H9 (cell line): Measurements from ENCODE around the gene C3. TPM values are rescaled to one million over a fixed set of nuclear protein-coding genes. Genes with fewer than 3 reads are reported as not detected.

ENCODE experiments used
- DNase-seq: peaks from one replicate; pipeline ENCODE4 v3.0.0-alpha.2; 2017
- H2AFZ ChIP-seq: one replicate; pipeline ENCODE4 v1.6.1; 2013; ENCODE audit warnings: mild to moderate bottlenecking, low read length, control low read depth, moderate library complexity
- H2AK5ac ChIP-seq: 2 replicates; pipeline ENCODE4 v1.6.1; 2013; ENCODE audit warnings: low read length, control low read depth, mixed read lengths; ENCODE audit not compliant: insufficient read length
- H2BK120ac ChIP-seq: one replicate; pipeline ENCODE4 v1.6.1; 2013; ENCODE audit warnings: low read depth, mild to moderate bottlenecking, low read length, control low read depth, inconsistent platforms; ENCODE audit not compliant: poor library complexity, severe bottlenecking
- H2BK12ac ChIP-seq: 2 replicates; pipeline ENCODE4 v1.6.1; 2013; ENCODE audit warnings: low read length, control low read depth, mixed read lengths, low read depth; ENCODE audit not compliant: insufficient read length
- H2BK15ac ChIP-seq: 2 replicates; pipeline ENCODE4 v1.6.1; 2013; ENCODE audit warnings: low read depth, low read length, control low read depth
- H2BK20ac ChIP-seq: one replicate; pipeline ENCODE4 v1.6.1; 2013; ENCODE audit warnings: low read depth, mild to moderate bottlenecking, low read length, control low read depth, inconsistent platforms; ENCODE audit not compliant: poor library complexity, severe bottlenecking
- H2BK5ac ChIP-seq: 2 replicates; pipeline ENCODE4 v1.6.1; 2013; ENCODE audit warnings: low read length, control low read depth, mixed read lengths; ENCODE audit not compliant: insufficient read length
- H3K14ac ChIP-seq: 2 replicates; pipeline ENCODE4 v1.6.1; 2013; ENCODE audit warnings: low read length, control low read depth; ENCODE audit not compliant: insufficient read depth
- H3K18ac ChIP-seq: 2 replicates; pipeline ENCODE4 v1.6.1; 2013; ENCODE audit warnings: low read depth, mild to moderate bottlenecking, mixed read lengths, low read length, control low read depth; ENCODE audit not compliant: insufficient read length
- H3K23ac ChIP-seq: 2 replicates; pipeline ENCODE4 v1.6.1; 2013; ENCODE audit warnings: low read length, control low read depth, mixed read lengths, low read depth; ENCODE audit not compliant: insufficient read length
- H3K23me2 ChIP-seq: 2 replicates; pipeline ENCODE4 v1.6.1; 2013; ENCODE audit warnings: low read depth, mild to moderate bottlenecking, mixed read lengths, low read length, control low read depth; ENCODE audit not compliant: insufficient read length, poor library complexity, severe bottlenecking
- H3K27ac ChIP-seq: 2 replicates; pipeline ENCODE4 v1.5.1; 2013; ENCODE audit warnings: low read length, control low read depth, mixed read lengths, low read depth; ENCODE audit not compliant: insufficient read length
- H3K27me3 ChIP-seq: 2 replicates; pipeline ENCODE4 v1.6.1; 2013; ENCODE audit warnings: low read length, control low read depth, inconsistent platforms; ENCODE audit not compliant: insufficient read depth
- H3K4ac ChIP-seq: 2 replicates; pipeline ENCODE4 v1.6.1; 2013; ENCODE audit warnings: low read depth, mild to moderate bottlenecking, control low read depth, inconsistent platforms, low read length, moderate library complexity
- H3K4me1 ChIP-seq: 2 replicates; pipeline ENCODE4 v1.6.1; 2013; ENCODE audit warnings: low read length, control low read depth, inconsistent platforms; ENCODE audit not compliant: insufficient read depth
- H3K4me2 ChIP-seq: 2 replicates; pipeline ENCODE4 v1.6.1; 2013; ENCODE audit warnings: low read length, control low read depth, mixed read lengths; ENCODE audit not compliant: insufficient read length, insufficient read depth
- H3K56ac ChIP-seq: 2 replicates; pipeline ENCODE4 v1.6.1; 2013; ENCODE audit warnings: low read depth, mild to moderate bottlenecking, mixed read lengths, low read length, control low read depth; ENCODE audit not compliant: insufficient read length
- H3K79me1 ChIP-seq: 2 replicates; pipeline ENCODE4 v1.6.1; 2013; ENCODE audit warnings: low read depth, mild to moderate bottlenecking, moderate library complexity, low read length, control low read depth, inconsistent platforms; ENCODE audit not compliant: insufficient read depth, poor library complexity, severe bottlenecking
- H3K79me2 ChIP-seq: 2 replicates; pipeline ENCODE4 v1.6.1; 2013; ENCODE audit warnings: low read length, control low read depth, inconsistent platforms; ENCODE audit not compliant: insufficient read depth
- H3K9ac ChIP-seq: 2 replicates; pipeline ENCODE4 v1.6.1; 2013; ENCODE audit warnings: low read length, control low read depth, mixed read lengths; ENCODE audit not compliant: insufficient read length; ENCODE audit errors: extremely low read depth
- H3K9me3 ChIP-seq: one replicate; pipeline ENCODE4 v1.6.1; 2013; ENCODE audit warnings: low read depth, low read length, inconsistent platforms; ENCODE audit not compliant: control insufficient read depth
- H3T11ph ChIP-seq: one replicate; pipeline ENCODE4 v1.6.1; 2013; ENCODE audit warnings: mild to moderate bottlenecking, low read length, control low read depth, inconsistent platforms
- H4K20me1 ChIP-seq: one replicate; pipeline ENCODE4 v1.6.1; 2013; ENCODE audit not compliant: control insufficient read depth, insufficient read length, insufficient read depth
- H4K5ac ChIP-seq: 2 replicates; pipeline ENCODE4 v1.6.1; 2013; ENCODE audit warnings: low read depth, mild to moderate bottlenecking, mixed read lengths, low read length, control low read depth; ENCODE audit not compliant: insufficient read length
- H4K8ac ChIP-seq: replicated peaks from 2 replicates; pipeline ENCODE4 v1.6.1; 2013; ENCODE audit warnings: low read length, control low read depth, mixed read lengths, low read depth; ENCODE audit not compliant: insufficient read length
- H4K91ac ChIP-seq: 2 replicates; pipeline ENCODE4 v1.6.1; 2013; ENCODE audit warnings: low read depth, mild to moderate bottlenecking, moderate library complexity, mixed read lengths, low read length, control low read depth; ENCODE audit not compliant: insufficient read length
- H3K27ac Mint-ChIP-seq, 3 experiments: 2 replicates in 2 of 3; 3 replicates in 1 of 3; pipeline ENCODE4 v1.8.0; 2020 to 2021; ENCODE audit warnings: mixed read lengths in 3 of 3, mild to moderate bottlenecking in 1 of 3, moderate library complexity in 1 of 3
- H3K27me3 Mint-ChIP-seq: 2 replicates; pipeline ENCODE4 v1.8.0; 2021; ENCODE audit warnings: low read depth, mild to moderate bottlenecking, moderate library complexity, mixed read lengths
- H3K36me3 Mint-ChIP-seq, 3 experiments: 2 replicates in 2 of 3; 3 replicates in 1 of 3; pipeline ENCODE4 v1.8.0; 2020 to 2021; ENCODE audit warnings: low read depth in 3 of 3, mixed read lengths in 3 of 3; ENCODE audit not compliant: insufficient read depth in 1 of 3
- H3K4me1 Mint-ChIP-seq, 2 experiments: 2 replicates each; pipeline ENCODE4 v1.8.0; 2020; ENCODE audit warnings: mixed read lengths in 2 of 2
- H3K4me3 Mint-ChIP-seq, 2 experiments: 2 replicates in 1 of 2; 3 replicates in 1 of 2; pipeline ENCODE4 v1.8.0; 2020 to 2021; ENCODE audit warnings: mild to moderate bottlenecking in 2 of 2, mixed read lengths in 2 of 2, moderate library complexity in 1 of 2
- H3K9me3 Mint-ChIP-seq, 2 experiments: 2 replicates in 1 of 2; 3 replicates in 1 of 2; pipeline ENCODE4 v1.8.0; 2020; ENCODE audit warnings: mild to moderate bottlenecking in 2 of 2, mixed read lengths in 2 of 2, moderate library complexity in 1 of 2
- WGBS: extraction: QIAGEN DNeasy Blood & Tissue Kit; methylation state at CpG from one replicate; pipeline ENCODE4 v1.1.7; 2013; ENCODE audit warnings: missing lambda C conversion rate, low lambda C conversion rate, mixed read lengths; ENCODE audit not compliant: insufficient read length; ENCODE audit errors: extremely low coverage; 5-methylcytosine and 5-hydroxymethylcytosine counted together
- total RNA-seq: library from RNA; stranded (reverse); gene quantifications from 2 replicates; pipeline ENCODE4 v1.2.1, GENCODE V29; 2021
- TF ChIP-seq, protein P1 (sequence below): fragments of 200-600 bp; sonication (generic); conservative IDR thresholded peaks from 3 replicates; pipeline ENCODE4 v1.8.0; 2021; ENCODE audit warnings: antibody characterized with exemption, mild to moderate bottlenecking

Gene C3
- total RNA-seq, 1 experiment from 2014 or later = 5.9 TPM

DNA sequence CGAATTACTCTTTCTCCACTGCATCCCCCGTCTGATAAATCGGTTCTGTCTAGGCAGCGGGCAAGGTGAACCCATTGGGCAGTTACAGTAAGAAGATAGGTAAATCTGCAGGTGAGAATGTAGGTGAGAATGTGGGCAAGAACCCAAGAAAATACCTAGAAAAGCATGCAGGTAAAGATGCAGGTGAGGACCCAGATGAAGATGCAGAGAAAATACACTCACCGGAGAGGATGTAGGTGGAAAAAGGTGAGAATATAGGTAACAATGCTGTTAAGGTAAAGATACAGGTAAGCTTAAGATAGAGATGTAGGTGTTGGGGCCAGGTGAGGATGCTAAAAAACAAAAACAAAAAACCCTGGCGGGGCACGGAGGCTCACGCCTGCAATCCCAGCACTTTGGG is 44.2 kb downstream of the C3 start:
- H4K8ac ChIP-seq = no peak overlapping the region
- Mint-ChIP-seq H3K27me3 (peaks cover 14% of the 10 kb centered on the region), H3K4me3 (no peak overlapping the region), H3K4me1 (peaks cover 25 to 26% of the 10 kb centered on the region in 2 experiments), H3K36me3 (peaks cover 0 to 13% (median 2%) of the 10 kb centered on the region in 3 experiments; a peak in 3 of 7 replicates), H3K9me3 (peaks cover 0 to 67% of the 10 kb centered on the region in 2 experiments; a peak in 2 of 5 replicates), H3K27ac (no peak overlapping the region)
- H3K79me2 ChIP-seq = no peaks in the 10 kb centered on the region
- H2AFZ ChIP-seq = no peak overlapping the region
- H3K4me1 ChIP-seq = peaks cover 5% of the 10 kb centered on the region; the same call in 1 of the 2 replicates
- no peak overlapping the region for H3K56ac ChIP-seq
- no peaks in the 10 kb centered on the region for H3K79me1 ChIP-seq
- no peak overlapping the region for H3K18ac ChIP-seq
- H3K4me2 ChIP-seq = no peak overlapping the region
- no peak overlapping the region for H3K14ac ChIP-seq
- peaks cover 8% of the 10 kb centered on the region for H3K23me2 ChIP-seq
- H3K9ac ChIP-seq = no peak overlapping the region
- no peak overlapping the region for H3T11ph ChIP-seq
- no peaks in the 10 kb centered on the region for H3K27me3 ChIP-seq
- H2AK5ac ChIP-seq = no peak overlapping the region
- no peak overlapping the region for H2BK20ac ChIP-seq
- no peak overlapping the region for H2BK120ac ChIP-seq
- H2BK15ac ChIP-seq = no peak overlapping the region
- no peak overlapping the region for H4K5ac ChIP-seq
- H3K4ac ChIP-seq = no peak overlapping the region
- no peaks in the 10 kb centered on the region for H3K9me3 ChIP-seq
- H2BK12ac ChIP-seq = no peak overlapping the region
- no peak overlapping the region for H3K27ac ChIP-seq
- no peak overlapping the region for H2BK5ac ChIP-seq
- no peak for DNase-seq
- peaks cover 5% of the 10 kb centered on the region for H4K20me1 ChIP-seq
- WGBS = no CpG with 5 or more reads among the region's 8 CpGs
- no peak overlapping the region for H3K23ac ChIP-seq
- no peak overlapping the region for H4K91ac ChIP-seq
- TF ChIP-seq, protein P1, sequence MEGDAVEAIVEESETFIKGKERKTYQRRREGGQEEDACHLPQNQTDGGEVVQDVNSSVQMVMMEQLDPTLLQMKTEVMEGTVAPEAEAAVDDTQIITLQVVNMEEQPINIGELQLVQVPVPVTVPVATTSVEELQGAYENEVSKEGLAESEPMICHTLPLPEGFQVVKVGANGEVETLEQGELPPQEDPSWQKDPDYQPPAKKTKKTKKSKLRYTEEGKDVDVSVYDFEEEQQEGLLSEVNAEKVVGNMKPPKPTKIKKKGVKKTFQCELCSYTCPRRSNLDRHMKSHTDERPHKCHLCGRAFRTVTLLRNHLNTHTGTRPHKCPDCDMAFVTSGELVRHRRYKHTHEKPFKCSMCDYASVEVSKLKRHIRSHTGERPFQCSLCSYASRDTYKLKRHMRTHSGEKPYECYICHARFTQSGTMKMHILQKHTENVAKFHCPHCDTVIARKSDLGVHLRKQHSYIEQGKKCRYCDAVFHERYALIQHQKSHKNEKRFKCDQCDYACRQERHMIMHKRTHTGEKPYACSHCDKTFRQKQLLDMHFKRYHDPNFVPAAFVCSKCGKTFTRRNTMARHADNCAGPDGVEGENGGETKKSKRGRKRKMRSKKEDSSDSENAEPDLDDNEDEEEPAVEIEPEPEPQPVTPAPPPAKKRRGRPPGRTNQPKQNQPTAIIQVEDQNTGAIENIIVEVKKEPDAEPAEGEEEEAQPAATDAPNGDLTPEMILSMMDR = no peak
